ENCODE data around the gene STIM1.

The STIM1 gene

GRCh38 chr11:3879216-3879966 is 23.9 kb downstream of the STIM1 start:
- DNase-seq (ENCODE audit: low read depth, low spot score): no peak
- TF ChIP-seq, protein P1, sequence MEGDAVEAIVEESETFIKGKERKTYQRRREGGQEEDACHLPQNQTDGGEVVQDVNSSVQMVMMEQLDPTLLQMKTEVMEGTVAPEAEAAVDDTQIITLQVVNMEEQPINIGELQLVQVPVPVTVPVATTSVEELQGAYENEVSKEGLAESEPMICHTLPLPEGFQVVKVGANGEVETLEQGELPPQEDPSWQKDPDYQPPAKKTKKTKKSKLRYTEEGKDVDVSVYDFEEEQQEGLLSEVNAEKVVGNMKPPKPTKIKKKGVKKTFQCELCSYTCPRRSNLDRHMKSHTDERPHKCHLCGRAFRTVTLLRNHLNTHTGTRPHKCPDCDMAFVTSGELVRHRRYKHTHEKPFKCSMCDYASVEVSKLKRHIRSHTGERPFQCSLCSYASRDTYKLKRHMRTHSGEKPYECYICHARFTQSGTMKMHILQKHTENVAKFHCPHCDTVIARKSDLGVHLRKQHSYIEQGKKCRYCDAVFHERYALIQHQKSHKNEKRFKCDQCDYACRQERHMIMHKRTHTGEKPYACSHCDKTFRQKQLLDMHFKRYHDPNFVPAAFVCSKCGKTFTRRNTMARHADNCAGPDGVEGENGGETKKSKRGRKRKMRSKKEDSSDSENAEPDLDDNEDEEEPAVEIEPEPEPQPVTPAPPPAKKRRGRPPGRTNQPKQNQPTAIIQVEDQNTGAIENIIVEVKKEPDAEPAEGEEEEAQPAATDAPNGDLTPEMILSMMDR (IDR thresholded peaks at IDR 0.05; ENCODE audit: insufficient read depth, low read length, missing control alignments): no peak
- ChIA-PET CTCF (interaction anchor here (1.2 to 6.8 kb wide), 3 partner anchors 25 to 193 kb away, joined by 4 to 51 read pairs (median 14); partner anchors contain the start of gene STIM1), POLR2A (no interaction called here)
- no peak overlapping the region for H3K4me3 ChIP-seq (ENCODE audit: low read depth, low read length)

- CTCF ChIA-PET: interaction anchor here (0.7 to 0.8 kb wide), 4 partner anchors 25 to 193 kb away, joined by 3 to 7 read pairs (median 4); partner anchors contain the start of gene STIM1
- TF ChIP-seq, protein P1 (IDR thresholded peaks at IDR 0.05; ENCODE audit: insufficient read depth, low read length, missing control alignments): no peak
- H3K4me3 ChIP-seq (ENCODE audit: low read depth, low read length): no peak overlapping the region
- no peak for DNase-seq (ENCODE audit: low read depth, low spot score)
- POLR2A ChIA-PET: interaction anchor here (1.1 kb wide), 1 partner anchor 11 kb away, joined by 3 read pairs; no protein-coding TSS in a partner anchor
Observed at GRCh38 chr11:3879967-3880542, 24.6 kb downstream of the STIM1 start.

DNA sequence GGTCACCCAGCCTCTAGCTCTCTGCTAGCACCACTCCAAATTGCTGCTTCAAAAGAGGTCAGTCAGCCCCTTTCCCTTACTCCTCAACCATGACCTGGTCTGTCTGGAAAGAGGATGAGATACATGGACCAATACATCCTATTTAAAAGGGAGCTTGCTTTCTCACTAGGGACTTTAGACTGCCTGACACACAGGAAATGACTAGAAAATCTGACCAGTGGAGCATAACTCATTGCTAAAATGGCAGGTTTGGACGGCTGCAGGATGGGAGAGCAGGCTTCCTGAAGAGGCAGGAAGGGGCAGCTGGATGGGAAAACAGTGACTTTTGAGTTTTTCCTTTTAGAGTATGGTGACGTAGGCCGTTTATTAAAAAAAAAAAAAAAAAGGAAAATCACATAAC is 25.3 kb downstream of the STIM1 start:
- DNase-seq (ENCODE audit: low read depth, low spot score): no peak
- ChIA-PET CTCF (interaction anchor here (0.7 to 0.8 kb wide), 4 partner anchors 26 to 192 kb away, joined by 3 to 7 read pairs (median 4); partner anchors contain the start of gene STIM1), POLR2A (interaction anchor here (1.1 kb wide), 1 partner anchor 12 kb away, joined by 3 read pairs; no protein-coding TSS in a partner anchor)
- TF ChIP-seq, protein P1 (IDR thresholded peaks at IDR 0.05; ENCODE audit: insufficient read depth, low read length, missing control alignments): no peak
- H3K4me3 ChIP-seq (ENCODE audit: low read depth, low read length): no peak overlapping the region

DNA sequence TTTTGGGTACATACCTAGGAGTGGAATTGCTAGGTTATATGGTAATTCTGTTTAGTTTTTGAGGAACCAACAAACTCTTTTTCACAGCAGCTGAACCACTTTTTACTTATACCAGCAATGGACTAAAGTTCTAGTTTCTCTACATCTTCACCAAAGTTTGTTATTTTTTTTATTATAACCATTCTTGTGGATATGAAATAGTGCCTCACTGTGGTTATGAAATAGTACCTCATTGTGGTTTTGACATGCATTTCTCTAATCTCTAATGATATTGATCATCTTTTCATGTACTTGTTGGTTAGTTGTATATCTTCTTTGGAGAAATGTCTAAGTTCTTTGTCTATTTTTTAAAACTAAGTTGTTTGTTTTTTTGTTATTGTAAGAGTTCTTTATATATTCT is 27.2 kb downstream of the STIM1 start:
- CTCF ChIA-PET: interaction anchor here (1.0 to 1.9 kb wide), 2 partner anchors 15 to 27 kb away, joined by 3 to 7 read pairs; partner anchors contain the start of gene STIM1
- POLR2A ChIA-PET: no interaction called here
- DNase-seq (ENCODE audit: low read depth, low spot score): no peak
- TF ChIP-seq, protein P1 (IDR thresholded peaks at IDR 0.05; ENCODE audit: insufficient read depth, low read length, missing control alignments): no peak
- H3K4me3 ChIP-seq (ENCODE audit: low read depth, low read length): no peak overlapping the region

DNA sequence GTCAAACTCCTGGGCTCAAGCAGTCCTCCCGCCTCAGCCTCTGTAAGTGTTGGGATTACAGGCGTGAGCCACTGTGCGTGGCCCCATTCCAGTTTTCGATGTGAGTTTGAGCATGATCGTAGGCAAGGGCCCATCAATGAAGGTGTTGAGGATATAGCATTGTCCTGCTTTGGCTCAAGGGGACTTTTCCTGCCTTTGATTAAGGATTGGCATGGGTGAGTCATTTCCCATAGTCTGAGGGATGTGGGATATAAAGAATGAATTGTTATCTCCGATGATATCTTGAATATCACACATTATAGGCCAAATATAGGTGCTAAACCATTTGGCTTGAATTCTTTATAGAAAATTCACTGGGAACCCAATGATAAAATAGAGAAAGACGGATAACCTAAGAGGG is 30.4 kb downstream of the STIM1 start:
- POLR2A ChIA-PET: no interaction called here

More for the DNA sequence above, 30.4 kb downstream of the STIM1 start:
- no peak for DNase-seq (ENCODE audit: low read depth, low spot score)
- CTCF ChIA-PET: interaction anchor here (0.9 to 1.0 kb wide), 2 partner anchors 8 to 31 kb away, joined by 3 to 4 read pairs; no protein-coding TSS in a partner anchor
- no peak overlapping the region for H3K4me3 ChIP-seq (ENCODE audit: low read depth, low read length)
- TF ChIP-seq, protein P1 (IDR thresholded peaks at IDR 0.05; ENCODE audit: insufficient read depth, low read length, missing control alignments): no peak
